ENCODE data around the gene NIPAL3. TPM values are rescaled to one million over a fixed set of nuclear protein-coding genes. Genes with fewer than 3 reads are reported as not detected.
A peak's percentile ranks its signal among the peaks of the same experiment; 100 is the strongest.

Gene NIPAL3
- total RNA-seq, 1 experiment from 2014 or later: 6.5 TPM

GRCh38 chr1:24412408-24412807, 3.2 kb upstream of the NIPAL3 start:
- ChIA-PET POLR2A (ENCODE audit: low non-redundant PET) (no interaction called here), CTCF (no interaction called here)
- BruUV-seq (replicated peaks): no TSS peak
- Histone ChIP-seq H3K27ac (ENCODE audit: low read depth, low read length, poor library complexity, severe bottlenecking) (no peak overlapping the region), H3K36me3 (ENCODE audit: insufficient read depth, low read length, poor library complexity, severe bottlenecking) (no peaks in the 10 kb centered on the region), H3K9me3 (ENCODE audit: low read depth, low read length, poor library complexity, severe bottlenecking) (peaks cover 4% of the 10 kb centered on the region), H3K4me3 (ENCODE audit: low read depth, low read length, poor library complexity, severe bottlenecking) (peak overlapping the region; percentile 65), H3K27me3 (replicated peaks; ENCODE audit: insufficient read depth, low read depth, low read length, poor library complexity) (no peaks in the 10 kb centered on the region), H3K4me1 (ENCODE audit: insufficient read depth, low read length, poor library complexity, severe bottlenecking) (peaks cover 12% of the 10 kb centered on the region)
- DNase-seq (ENCODE audit: low spot score): no peak
- intact Hi-C loops (cut with micrococcal nuclease; ENCODE audit: unreplicated experiment): no loop called here
- TF ChIP-seq CTCF (conservative IDR thresholded peaks at IDR 0.05; ENCODE audit: low read depth, low read length): no peak
- TF ChIP-seq EZH2 (IDR thresholded peaks at IDR 0.05; ENCODE audit: borderline replicate concordance, low read depth, low read length, poor library complexity, severe bottlenecking): no peak

- peak within 1 kb of the TSS; percentile 66 for H3K27ac ChIP-seq (ENCODE audit: low read depth, low read length, poor library complexity, severe bottlenecking)
- H3K36me3 ChIP-seq (ENCODE audit: insufficient read depth, low read length, poor library complexity, severe bottlenecking): no peaks in the 10 kb centered on the region
- H3K27me3 ChIP-seq (replicated peaks; ENCODE audit: insufficient read depth, low read depth, low read length, poor library complexity): no peaks in the 10 kb centered on the region
- BruUV-seq (replicated peaks): TSS peak; percentile 52
- POLR2A ChIA-PET (ENCODE audit: low non-redundant PET): no interaction called here
- no peaks in the 10 kb centered on the region for H3K9me3 ChIP-seq (ENCODE audit: low read depth, low read length, poor library complexity, severe bottlenecking)
- DNase-seq (ENCODE audit: low spot score): peak; percentile 85
- intact Hi-C loops (cut with micrococcal nuclease; ENCODE audit: unreplicated experiment): no loop called here
- peak within 1 kb of the TSS; percentile 65 for H3K4me3 ChIP-seq (ENCODE audit: low read depth, low read length, poor library complexity, severe bottlenecking)
- no peak for TF ChIP-seq EZH2 (IDR thresholded peaks at IDR 0.05; ENCODE audit: borderline replicate concordance, low read depth, low read length, poor library complexity, severe bottlenecking)
- TF ChIP-seq CTCF (conservative IDR thresholded peaks at IDR 0.05; ENCODE audit: low read depth, low read length): no peak
- peaks cover 16% of the 10 kb centered on the region for H3K4me1 ChIP-seq (ENCODE audit: insufficient read depth, low read length, poor library complexity, severe bottlenecking)
- CTCF ChIA-PET: interaction anchor here (0.7 kb wide), 1 partner anchor 152 kb away, joined by 5 read pairs; no protein-coding TSS in a partner anchor
Observed at GRCh38 chr1:24413350-24414163, 2.0 kb upstream of the NIPAL3 start, which contains the start of gene STPG1. Gene STPG1, minus strand, starts transcription at chr1:24413782. Its CDS starts 12,394 bp downstream, at chr1:24401388.

- TF ChIP-seq CTCF (conservative IDR thresholded peaks at IDR 0.05; ENCODE audit: low read depth, low read length) (no peak), EZH2 (IDR thresholded peaks at IDR 0.05; ENCODE audit: borderline replicate concordance, low read depth, low read length, poor library complexity, severe bottlenecking) (no peak)
- no peak overlapping the region for H3K27ac ChIP-seq (ENCODE audit: low read depth, low read length, poor library complexity, severe bottlenecking)
- peak; percentile 28 for DNase-seq (ENCODE audit: low spot score)
- POLR2A ChIA-PET (ENCODE audit: low non-redundant PET): no interaction called here
- H3K27me3 ChIP-seq (replicated peaks; ENCODE audit: insufficient read depth, low read depth, low read length, poor library complexity): no peaks in the 10 kb centered on the region
- CTCF ChIA-PET: interaction anchor here (0.6 to 1.7 kb wide), 5 partner anchors 9 to 416 kb away, joined by 3 to 10 read pairs (median 5); no protein-coding TSS in a partner anchor
- BruUV-seq (replicated peaks): no TSS peak
- no peaks in the 10 kb centered on the region for H3K36me3 ChIP-seq (ENCODE audit: insufficient read depth, low read length, poor library complexity, severe bottlenecking)
- intact Hi-C loops (cut with micrococcal nuclease; ENCODE audit: unreplicated experiment): loop anchor here (1.0 kb wide), 1 partner anchor 87 kb away; the partner anchor contains the start of gene RCAN3
- peaks cover 28% of the 10 kb centered on the region for H3K4me1 ChIP-seq (ENCODE audit: insufficient read depth, low read length, poor library complexity, severe bottlenecking)
- peak overlapping the region; percentile 61 for H3K4me3 ChIP-seq (ENCODE audit: low read depth, low read length, poor library complexity, severe bottlenecking)
- no peaks in the 10 kb centered on the region for H3K9me3 ChIP-seq (ENCODE audit: low read depth, low read length, poor library complexity, severe bottlenecking)
Observed at GRCh38 chr1:24414775-24415333, 748 bp upstream of the NIPAL3 start.
